MCF 10A (cell line): ENCODE measurements around the gene RFXAP. TPM values are rescaled to one million over a fixed set of nuclear protein-coding genes. Genes with fewer than 3 reads are reported as not detected.

Experiments used
- BruUV-seq: library from RNA; stranded (reverse); fragments of 400-500 nt; replicated peaks from 2 replicates; lab custom pipeline; 2021; lab: Mats Ljungman, UMichigan
- CTCF ChIA-PET: fragments of 300-600 bp; sonication (Branson Sonifier 250); formaldehyde crosslinking; extraction: SDS; loops from one replicate; lab custom pipeline; 2021; ENCODE audit warnings: antibody characterized with exemption, inconsistent platforms; lab: Yijun Ruan, JAX
- POLR2A ChIA-PET: fragments of 300-600, 350-650 bp; sonication (Branson Sonifier 250); formaldehyde crosslinking; extraction: SDS; loops from one replicate; lab custom pipeline; 2020; ENCODE audit warnings: antibody characterized with exemption, inconsistent platforms; lab: Yijun Ruan, JAX
- DNase-seq: peaks from one replicate; pipeline ENCODE4 v3.0.0-alpha.2; 2018; ENCODE audit not compliant: unreplicated experiment
- H3K27ac Mint-ChIP-seq: one replicate; pipeline ENCODE4 v1.8.0; 2022; ENCODE audit warnings: mild to moderate bottlenecking, low read depth, mixed read lengths; ENCODE audit not compliant: unreplicated experiment
- H3K27me3 Mint-ChIP-seq: one replicate; pipeline ENCODE4 v1.8.0; 2022; ENCODE audit warnings: mixed read lengths; ENCODE audit not compliant: insufficient read depth, unreplicated experiment
- H3K36me3 Mint-ChIP-seq: one replicate; pipeline ENCODE4 v1.8.0; 2022; ENCODE audit warnings: mild to moderate bottlenecking, moderate library complexity, mixed read lengths; ENCODE audit not compliant: insufficient read depth, unreplicated experiment
- H3K4me1 Mint-ChIP-seq: one replicate; pipeline ENCODE4 v1.8.0; 2022; ENCODE audit warnings: mixed read lengths; ENCODE audit not compliant: insufficient read depth, unreplicated experiment
- H3K4me3 Mint-ChIP-seq: one replicate; pipeline ENCODE4 v1.8.0; 2022; ENCODE audit warnings: mild to moderate bottlenecking, moderate library complexity, mixed read lengths; ENCODE audit not compliant: unreplicated experiment
- H3K9me3 Mint-ChIP-seq: one replicate; pipeline ENCODE4 v1.8.0; 2022; ENCODE audit warnings: mixed read lengths; ENCODE audit not compliant: unreplicated experiment
- CTCF ChIP-seq: fragments of 200-600 bp; IDR thresholded peaks from one replicate; pipeline ENCODE4 v1.8.0; 2022; ENCODE audit warnings: antibody characterized with exemption, mild to moderate bottlenecking; ENCODE audit not compliant: unreplicated experiment
- intact Hi-C: fragments of 100-400 bp; cut with micrococcal nuclease; formaldehyde crosslinking; loops from 2 replicates; pipeline ENCODE4 v1.14.1; 2022
- total RNA-seq: library from RNA; stranded (reverse); gene quantifications from 2 replicates; pipeline ENCODE4 v1.2.3, GENCODE V29; 2022

The RFXAP gene
- total RNA-seq, 1 experiment from 2014 or later = 6.1 TPM

GRCh38 chr13:36840718-36841250, 21.8 kb downstream of the RFXAP start:
- no TSS peak for BruUV-seq
- H3K36me3 Mint-ChIP-seq = peaks cover 4% of the 10 kb centered on the region

GRCh38 chr13:36841391-36841790, 22.4 kb downstream of the RFXAP start:
- Mint-ChIP-seq H3K27me3 (no peaks in the 10 kb centered on the region), H3K36me3 (no peaks in the 10 kb centered on the region), H3K4me1 (no peaks in the 10 kb centered on the region), H3K4me3 (no peak overlapping the region), H3K27ac (no peak overlapping the region), H3K9me3 (no peaks in the 10 kb centered on the region)
- ChIA-PET POLR2A (no interaction called here), CTCF (interaction anchor here (0.7 to 1.4 kb wide), 9 partner anchors 9 to 855 kb away, joined by 3 to 5 read pairs (median 3); no protein-coding TSS in a partner anchor)
- intact Hi-C loops = no loop called here
- DNase-seq = no peak
- no peak for TF ChIP-seq CTCF
- no TSS peak for BruUV-seq

More at GRCh38 chr13:36840718-36841250, 21.8 kb downstream of the RFXAP start:
- H3K9me3 Mint-ChIP-seq = no peaks in the 10 kb centered on the region
- intact Hi-C loops = no loop called here
- ChIA-PET POLR2A (interaction anchor here (0.5 to 0.6 kb wide), 2 partner anchors 15 to 282 kb away, joined by 3 read pairs; no protein-coding TSS in a partner anchor), CTCF (interaction anchor here (0.7 to 1.4 kb wide), 6 partner anchors 9 to 854 kb away, joined by 3 to 5 read pairs (median 4); no protein-coding TSS in a partner anchor)
- no peak overlapping the region for H3K27ac Mint-ChIP-seq
- H3K27me3 Mint-ChIP-seq = no peaks in the 10 kb centered on the region
- no peaks in the 10 kb centered on the region for H3K4me1 Mint-ChIP-seq
- H3K4me3 Mint-ChIP-seq = no peak overlapping the region
- no peak for DNase-seq
- no peak for TF ChIP-seq CTCF

GRCh38 chr13:36847606-36848005, 28.6 kb downstream of the RFXAP start:
- intact Hi-C loops = no loop called here
- Mint-ChIP-seq H3K27me3 (no peaks in the 10 kb centered on the region), H3K27ac (no peak overlapping the region), H3K36me3 (no peaks in the 10 kb centered on the region), H3K4me1 (no peaks in the 10 kb centered on the region), H3K9me3 (no peaks in the 10 kb centered on the region), H3K4me3 (no peak overlapping the region)
- CTCF ChIA-PET = interaction anchor here (0.5 to 1.5 kb wide), 3 partner anchors 11 to 57 kb away, joined by 3 to 7 read pairs (median 6); no protein-coding TSS in a partner anchor
- TF ChIP-seq CTCF = no peak
- DNase-seq = no peak
- POLR2A ChIA-PET = interaction anchor here (1.0 kb wide), 1 partner anchor 211 kb away, joined by 3 read pairs; no protein-coding TSS in a partner anchor
- BruUV-seq = no TSS peak

GRCh38 chr13:36848199-36848982, 29.4 kb downstream of the RFXAP start:
- H3K27ac Mint-ChIP-seq = no peak overlapping the region
- no TSS peak for BruUV-seq
- CTCF ChIA-PET = interaction anchor here (0.7 to 1.5 kb wide), 4 partner anchors 10 to 58 kb away, joined by 3 to 7 read pairs (median 5); no protein-coding TSS in a partner anchor
- no peak overlapping the region for H3K4me3 Mint-ChIP-seq
- no peaks in the 10 kb centered on the region for H3K9me3 Mint-ChIP-seq
- no peaks in the 10 kb centered on the region for H3K27me3 Mint-ChIP-seq
- intact Hi-C loops = no loop called here
- no peaks in the 10 kb centered on the region for H3K4me1 Mint-ChIP-seq
- peak; percentile 3 for DNase-seq
- TF ChIP-seq CTCF = no peak
- POLR2A ChIA-PET = interaction anchor here (0.5 to 1.0 kb wide), 3 partner anchors 33 to 210 kb away, joined by 3 read pairs; no protein-coding TSS in a partner anchor
- H3K36me3 Mint-ChIP-seq = no peaks in the 10 kb centered on the region
